Stimulated activated naive CD8-positive, alpha-beta T cell treated with anti-CD3 and anti-CD28 coated beads, Interleukin-15, Interleukin-2, amounts not matched to agents 100 U/mL and 50 U/mL, for 24 hours (primary cell): ENCODE results near the gene PRKG1.
"Not testable (repeated sequence)": the region's sequence is repeated elsewhere in the genome, so short reads cannot be mapped to it uniquely, and the experiment has no call there.

Source experiments
- ATAC-seq: fragments of 150-1000 bp; cut with Tn5 transposase; one replicate; pipeline ENCODE4 v1.10.0; 2021
- DNase-seq: peaks from one replicate; pipeline ENCODE4 v3.0.0; 2021

Gene PRKG1

DNA sequence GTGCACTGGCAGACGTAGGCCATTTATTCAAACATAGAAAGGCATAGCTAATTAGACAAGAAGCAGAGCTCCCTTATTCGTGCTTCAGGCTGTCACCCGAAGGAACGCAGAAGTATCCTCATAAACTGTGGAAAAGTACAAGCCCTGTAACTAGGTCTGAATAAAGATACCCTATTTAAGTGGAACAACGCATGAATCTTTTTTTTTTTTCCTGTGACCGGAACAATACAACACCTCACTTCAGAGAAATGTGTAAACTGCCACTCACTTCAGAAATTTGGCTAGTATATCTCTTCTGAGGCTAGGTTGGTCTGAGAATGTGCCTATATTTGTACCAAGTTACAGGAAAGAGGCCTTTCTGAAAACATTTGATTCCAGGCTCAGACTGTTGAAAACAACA is 633.1 kb downstream of the PRKG1 start:
- no peak for ATAC-seq

DNA sequence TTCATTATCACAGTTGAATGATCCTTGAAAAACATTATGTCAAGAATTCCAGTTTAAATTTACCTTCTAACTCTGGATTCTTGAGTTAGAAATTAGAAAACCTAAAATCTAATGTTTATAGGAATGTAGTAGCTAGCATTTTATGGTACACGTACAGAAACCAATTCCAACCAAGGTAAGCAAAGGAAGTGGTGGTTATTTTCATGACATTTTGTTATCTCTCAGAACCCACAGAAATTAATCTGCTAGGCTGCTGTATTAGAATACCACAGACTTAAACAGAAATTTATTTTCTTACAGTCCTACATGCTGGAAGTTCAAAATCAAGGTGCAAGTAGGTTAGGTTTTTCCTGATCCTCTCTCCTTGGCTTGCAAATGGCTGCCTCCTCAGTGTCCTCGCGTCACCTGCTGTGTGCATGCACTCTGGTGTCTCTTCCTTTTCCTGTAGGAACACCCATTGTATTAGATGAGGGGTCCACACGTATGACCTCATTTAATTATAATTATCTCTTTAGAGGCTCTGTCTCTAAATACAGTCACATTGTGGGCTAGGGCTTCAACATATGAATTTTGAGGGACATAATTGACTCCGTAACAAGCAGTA is 633.6 kb downstream of the PRKG1 start:
- no peak for ATAC-seq

More for the DNA sequence above, 633.1 kb downstream of the PRKG1 start:
- no peak for DNase-seq

DNA sequence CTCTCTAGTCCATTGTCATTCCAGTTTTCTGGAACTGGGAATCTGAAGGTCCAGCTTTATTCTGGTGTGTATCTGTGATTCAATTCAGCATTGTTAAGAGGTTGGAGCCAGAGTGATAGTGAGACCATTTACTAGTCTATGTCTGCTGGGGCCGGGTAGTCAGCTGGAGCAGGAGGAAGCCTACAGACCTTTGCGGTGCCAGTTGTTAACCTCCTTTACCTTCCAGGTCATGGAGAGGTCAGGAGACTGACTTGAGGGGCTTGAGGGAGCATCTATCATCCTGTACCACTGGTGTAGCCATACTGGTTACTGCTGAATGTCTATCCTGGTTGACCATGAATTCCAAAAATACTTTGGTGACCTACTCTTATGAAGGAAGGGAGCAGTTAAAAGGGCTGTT is 634.3 kb downstream of the PRKG1 start:
- no peak for DNase-seq
- peak; percentile 23 for ATAC-seq

More for the DNA sequence above, 633.6 kb downstream of the PRKG1 start:
- no peak for DNase-seq

DNA sequence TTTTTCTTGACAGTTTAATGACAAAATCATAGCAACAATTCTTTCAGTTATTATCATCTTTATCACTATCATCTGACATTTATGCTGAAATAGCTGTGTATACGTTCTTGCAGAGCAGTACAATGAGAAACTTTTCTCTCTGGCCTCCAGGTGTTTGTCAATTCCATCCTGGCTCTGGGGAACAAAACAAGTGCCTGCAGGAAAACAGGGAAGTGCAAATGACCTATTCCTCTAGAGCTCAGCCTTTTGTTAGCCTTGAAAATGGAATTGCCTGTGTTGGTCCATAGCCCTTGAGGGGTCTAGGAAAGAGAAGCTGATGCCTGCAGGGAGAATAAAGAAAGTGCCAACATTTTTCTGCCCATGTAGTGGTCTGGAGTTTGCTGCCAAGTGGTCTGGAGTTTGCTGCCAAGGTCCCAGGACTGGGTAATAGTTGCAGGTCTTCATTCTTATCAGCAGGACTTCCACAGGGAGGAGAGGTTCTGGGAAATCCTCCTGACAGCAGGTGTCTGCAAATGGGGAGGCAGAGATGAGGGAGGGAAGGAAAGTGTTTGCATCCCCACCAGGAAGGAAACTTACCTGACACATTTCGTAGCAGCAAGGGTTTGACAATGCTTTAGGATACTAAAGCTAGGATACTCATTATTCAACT is 635.2 kb downstream of the PRKG1 start:
- ATAC-seq: no peak

DNA sequence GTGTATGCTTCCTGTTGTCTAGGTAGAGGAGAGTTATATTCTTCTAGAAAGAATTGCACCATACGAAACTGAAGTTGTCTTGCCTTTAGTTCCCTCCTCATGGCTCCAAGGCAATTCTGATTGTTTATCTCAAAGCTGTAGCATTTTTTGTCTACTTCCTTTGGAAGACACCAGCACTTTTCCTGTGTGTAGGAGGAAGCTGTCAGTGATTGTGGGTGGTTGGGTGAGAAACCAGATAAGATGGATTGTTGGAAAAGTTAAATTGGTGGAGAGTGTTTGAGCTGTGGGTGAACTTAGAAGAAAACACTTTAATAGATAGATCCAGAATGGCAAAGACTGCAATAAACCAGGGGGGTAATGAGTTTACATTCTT is 637.2 kb downstream of the PRKG1 start:
- DNase-seq: no peak
- no peak for ATAC-seq

More for the DNA sequence above, 635.2 kb downstream of the PRKG1 start:
- DNase-seq: no peak

DNA sequence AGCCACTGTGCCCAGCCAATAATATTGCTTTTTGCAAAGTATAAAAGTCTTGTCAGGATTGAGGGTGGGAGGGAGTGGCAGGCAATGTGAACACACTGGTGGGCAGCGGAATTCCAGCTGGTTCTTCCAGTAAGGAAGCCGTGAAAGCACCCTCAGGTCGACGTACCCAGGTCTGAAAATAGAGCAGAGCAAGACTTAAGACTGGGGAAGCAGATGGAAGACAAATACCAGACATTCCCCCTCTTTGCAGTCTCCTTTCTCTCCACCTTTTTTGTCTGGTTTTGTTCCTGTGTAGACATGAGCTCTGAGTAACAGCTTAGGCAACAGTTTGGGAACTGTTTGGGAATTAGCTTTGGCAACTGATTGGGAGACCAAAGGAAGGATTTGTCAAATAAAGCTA is 642.7 kb downstream of the PRKG1 start:
- DNase-seq: no peak
- no peak for ATAC-seq

DNA sequence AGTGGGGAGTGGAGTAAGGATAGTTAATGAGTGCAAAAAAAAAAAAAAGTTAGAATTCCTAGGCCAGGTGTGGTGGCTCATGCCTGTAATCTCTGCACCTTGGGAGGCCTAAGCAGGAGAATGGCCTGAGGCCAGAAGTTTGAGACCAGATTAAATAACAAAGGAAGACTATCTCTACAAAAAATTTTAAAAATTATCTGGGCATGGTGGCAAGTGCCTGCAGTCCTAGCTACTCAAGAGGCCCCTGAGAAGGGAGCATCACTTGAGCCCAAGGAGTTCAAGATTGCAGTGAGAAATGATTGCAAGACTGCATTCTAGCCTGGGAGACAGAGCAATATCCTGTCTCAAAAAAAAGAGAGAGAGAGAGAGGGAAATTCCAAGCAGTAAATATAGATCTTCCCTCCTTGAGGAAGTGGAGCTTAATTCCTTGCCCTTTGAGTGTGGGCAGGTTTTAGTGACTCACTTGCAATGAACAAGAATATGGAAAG is 644.6 kb downstream of the PRKG1 start:
- DNase-seq: no peak

DNA sequence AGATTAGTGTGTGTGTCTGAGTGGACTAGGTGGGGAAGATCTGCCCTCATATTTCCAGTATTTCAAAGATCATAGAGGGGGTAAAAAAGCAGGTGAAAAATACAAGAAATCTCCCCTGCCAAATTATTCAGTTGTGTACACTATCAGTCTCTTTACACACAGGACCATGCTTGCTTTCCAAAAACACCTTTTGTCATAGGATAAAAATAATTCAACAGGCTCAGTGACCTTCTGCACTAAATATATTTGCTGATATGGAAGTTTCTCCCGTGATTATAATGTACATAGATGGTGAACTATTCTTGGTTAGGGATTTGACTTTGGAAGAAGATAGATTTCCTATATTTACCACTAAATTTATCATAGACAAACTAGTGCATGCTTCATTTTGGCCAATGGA is 649.8 kb downstream of the PRKG1 start:
- DNase-seq: no peak
- ATAC-seq: no peak

More for the DNA sequence above, 644.6 kb downstream of the PRKG1 start:
- no peak for ATAC-seq

DNA sequence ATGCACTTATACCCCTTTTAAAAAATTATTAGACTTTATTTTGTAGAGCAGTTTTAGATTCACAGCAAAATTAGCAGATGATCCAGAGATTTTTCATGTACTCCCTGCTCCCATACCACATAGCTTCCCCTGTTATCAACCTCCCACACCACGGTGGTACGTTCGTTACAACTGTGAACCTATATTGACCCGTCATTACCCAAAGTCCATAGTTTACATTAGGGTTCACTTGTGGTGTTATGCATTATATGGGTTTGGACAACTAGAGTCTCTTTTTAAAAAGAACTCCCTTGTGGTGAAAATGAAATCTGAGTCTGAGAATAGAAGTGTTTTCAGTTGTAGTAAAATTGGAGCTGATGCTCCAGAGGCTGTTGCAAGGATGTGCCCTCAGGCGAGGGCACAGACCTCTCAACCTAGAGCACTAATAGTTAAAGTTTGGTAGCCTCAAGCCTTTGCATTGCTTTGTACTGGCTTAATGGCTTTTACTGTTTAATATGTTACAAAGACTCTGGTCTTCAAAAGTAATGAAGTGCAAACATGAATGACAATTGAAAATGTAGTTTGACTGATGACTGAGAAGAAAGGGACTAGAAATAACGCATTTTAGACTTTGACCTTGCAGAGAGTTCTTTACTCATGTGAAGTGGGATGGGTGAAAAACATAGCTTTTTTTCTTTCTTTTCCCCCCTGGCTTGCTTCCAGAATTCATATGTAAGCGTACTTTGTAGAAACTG is 655.7 kb downstream of the PRKG1 start:
- DNase-seq: no peak
- no peak for ATAC-seq

DNA sequence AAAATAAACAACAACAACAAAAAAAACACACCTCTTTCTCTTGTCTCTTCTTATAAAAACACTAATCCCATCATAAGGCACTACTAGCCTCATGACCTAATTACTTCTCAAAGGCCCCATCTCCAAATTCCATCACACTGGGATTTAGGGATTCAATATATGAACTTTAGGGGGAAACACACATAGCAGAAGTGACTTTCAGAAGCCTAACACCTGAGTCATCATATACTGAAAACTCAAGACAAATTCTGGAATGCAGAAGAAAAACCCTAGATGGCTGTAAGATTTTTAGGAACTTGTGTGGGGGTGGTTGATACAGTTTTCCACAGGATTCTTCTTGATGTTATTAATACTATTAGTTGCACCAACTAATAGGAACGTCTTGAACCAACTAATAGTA is 658.8 kb downstream of the PRKG1 start:
- no peak for ATAC-seq
- no peak for DNase-seq

DNA sequence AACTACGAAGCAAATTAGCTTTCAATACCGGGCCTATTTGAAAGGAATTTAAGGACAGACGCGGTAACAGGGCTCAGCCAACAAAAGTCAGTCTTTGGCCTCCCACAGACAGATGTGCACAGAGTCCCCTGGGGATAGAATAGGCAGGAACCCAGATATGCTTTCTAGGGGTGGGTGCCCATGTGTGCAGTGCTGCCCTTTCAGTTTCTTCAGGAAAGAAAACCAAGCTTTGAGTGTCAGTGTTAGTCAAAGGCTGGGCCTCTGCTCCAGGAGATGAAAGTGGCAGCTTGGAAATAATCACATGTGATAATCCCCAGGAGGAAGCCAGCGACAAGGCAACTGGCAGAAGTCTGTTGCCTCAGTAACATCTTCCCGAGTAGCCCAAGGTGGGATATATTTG is 668.9 kb downstream of the PRKG1 start:
- ATAC-seq (no peak), DNase-seq (no peak)

DNA sequence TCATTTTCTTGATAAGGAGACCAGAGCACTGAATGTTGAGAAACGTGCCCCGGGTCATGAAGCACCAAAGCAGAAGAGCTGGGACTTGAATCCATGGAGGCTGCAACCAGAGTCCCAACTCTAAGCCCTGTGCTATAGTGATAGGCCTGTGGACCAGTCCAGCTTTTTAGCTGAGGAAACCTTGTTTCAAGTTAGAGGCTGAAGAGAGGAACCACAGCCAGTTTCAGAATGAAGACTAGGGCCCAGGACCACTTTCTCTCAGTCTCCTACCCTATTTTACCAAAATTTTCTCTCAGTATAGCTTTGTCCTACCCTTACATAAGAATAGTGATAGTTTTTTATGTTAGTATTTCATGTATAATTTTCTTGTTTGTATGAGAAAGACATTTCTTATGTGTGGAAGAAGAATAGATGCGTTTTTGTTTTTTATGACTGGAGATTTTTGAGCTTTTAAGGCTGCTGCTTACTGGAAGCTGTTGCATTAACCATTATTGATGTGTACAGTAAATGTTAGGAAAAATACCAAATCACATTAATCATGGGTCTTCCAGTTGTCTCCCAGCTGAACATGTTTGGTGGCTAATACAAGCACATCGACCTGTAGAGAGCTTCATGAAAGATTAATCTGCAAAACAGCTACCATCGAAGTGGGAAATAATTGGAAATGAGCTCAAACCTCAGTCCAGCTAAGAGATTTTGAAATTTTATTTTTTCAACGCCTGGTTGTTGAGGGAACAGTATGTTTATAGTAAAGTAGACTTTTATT is 670.1 kb downstream of the PRKG1 start:
- DNase-seq: no peak

DNA sequence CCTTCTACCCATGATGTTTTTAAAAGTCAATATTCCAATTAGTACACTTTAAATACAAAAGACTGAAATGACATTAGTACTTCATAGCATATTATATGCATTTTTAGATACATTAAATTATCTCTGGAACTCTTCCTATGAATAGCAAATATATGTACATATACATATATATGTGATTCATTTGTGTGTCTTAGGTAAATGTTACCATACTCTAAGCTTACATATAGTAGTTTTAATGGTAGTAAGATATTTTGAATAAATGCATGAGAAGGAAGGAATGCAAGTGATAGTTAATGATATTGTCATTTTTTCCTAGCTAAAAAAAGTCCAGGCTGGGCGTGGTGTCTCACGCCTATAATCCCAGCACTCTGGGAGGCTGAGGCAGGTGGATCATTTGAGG is 671.1 kb downstream of the PRKG1 start:
- ATAC-seq (no peak), DNase-seq (no peak)

More for the DNA sequence above, 670.1 kb downstream of the PRKG1 start:
- ATAC-seq: no peak

DNA sequence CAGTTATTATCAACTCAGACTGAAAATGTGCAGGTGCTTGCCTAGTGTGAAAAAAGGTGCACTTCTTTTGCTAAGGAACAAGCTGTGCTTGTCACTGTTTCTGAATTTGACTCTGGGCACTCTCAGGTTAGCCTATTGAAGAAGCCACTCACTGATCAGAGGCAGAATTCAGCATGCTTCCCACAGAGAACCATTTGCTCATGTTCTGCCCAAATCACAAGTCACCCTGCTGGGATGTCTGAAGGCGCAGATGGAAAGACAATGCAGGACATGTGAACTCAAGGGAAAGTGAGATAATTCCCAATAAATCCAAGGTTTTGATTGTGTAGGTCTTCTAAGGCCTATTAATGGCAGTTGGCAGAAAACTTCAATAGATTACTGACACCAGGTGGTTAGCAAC is 672.9 kb downstream of the PRKG1 start:
- no peak for DNase-seq
- no peak for ATAC-seq

DNA sequence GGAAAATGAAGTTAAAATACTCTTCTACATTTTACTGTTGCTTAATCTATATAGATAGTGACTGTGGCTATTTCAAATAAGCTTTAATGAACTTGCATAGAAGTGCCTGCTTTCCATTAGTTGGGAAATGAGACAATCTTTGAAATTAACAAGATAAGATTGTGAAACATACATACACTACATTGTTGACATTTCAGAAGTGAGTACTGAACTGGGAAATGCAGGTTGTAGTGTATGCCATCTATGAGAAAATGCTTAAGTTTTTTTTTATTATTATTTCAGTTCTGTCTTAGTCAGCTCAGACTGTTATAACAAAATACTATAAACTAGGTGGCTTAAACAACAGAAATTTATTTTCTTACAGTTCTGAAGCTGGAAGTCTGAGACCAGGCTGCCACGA is 674.7 kb downstream of the PRKG1 start:
- ATAC-seq: no peak
- no peak for DNase-seq

DNA sequence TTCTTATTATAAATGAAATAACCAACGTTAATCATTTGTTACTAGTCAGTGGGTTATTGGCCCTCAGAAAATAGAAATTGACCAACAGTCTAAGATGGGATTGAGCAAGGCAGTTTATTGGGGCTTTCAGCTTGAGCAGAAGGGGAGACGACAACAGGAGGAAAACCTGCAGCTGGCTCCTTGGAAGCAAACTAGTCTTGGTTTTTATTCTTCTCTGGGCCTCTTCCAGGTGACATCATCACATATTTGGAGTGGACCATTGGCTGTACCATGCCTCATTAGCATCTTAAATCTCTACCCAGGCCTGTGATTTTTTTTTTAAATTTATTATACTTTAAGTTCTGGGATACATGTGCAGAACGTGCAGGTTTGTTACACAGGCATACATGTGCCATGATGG is 684.1 kb downstream of the PRKG1 start:
- ATAC-seq (no peak), DNase-seq (no peak)

DNA sequence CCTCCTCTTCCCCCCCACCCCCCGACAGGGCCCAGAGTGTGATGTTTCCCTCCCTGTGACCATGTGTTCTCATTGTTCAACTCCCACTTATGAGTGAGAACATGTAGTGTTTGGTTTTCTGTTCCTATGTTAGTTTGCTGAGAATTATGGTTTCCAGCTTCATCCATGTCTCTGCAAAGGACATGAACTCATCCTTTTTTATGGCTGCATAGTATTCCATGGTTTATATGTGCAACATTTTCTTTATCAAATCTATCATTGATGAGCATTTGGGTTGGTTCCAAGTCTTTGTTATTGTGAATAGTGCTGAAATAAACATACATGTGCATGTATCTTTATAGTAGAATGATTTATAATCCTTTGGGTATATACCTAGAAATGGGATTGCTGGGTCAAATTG is 684.6 kb downstream of the PRKG1 start:
- not testable (repeated sequence) for DNase-seq, ATAC-seq

DNA sequence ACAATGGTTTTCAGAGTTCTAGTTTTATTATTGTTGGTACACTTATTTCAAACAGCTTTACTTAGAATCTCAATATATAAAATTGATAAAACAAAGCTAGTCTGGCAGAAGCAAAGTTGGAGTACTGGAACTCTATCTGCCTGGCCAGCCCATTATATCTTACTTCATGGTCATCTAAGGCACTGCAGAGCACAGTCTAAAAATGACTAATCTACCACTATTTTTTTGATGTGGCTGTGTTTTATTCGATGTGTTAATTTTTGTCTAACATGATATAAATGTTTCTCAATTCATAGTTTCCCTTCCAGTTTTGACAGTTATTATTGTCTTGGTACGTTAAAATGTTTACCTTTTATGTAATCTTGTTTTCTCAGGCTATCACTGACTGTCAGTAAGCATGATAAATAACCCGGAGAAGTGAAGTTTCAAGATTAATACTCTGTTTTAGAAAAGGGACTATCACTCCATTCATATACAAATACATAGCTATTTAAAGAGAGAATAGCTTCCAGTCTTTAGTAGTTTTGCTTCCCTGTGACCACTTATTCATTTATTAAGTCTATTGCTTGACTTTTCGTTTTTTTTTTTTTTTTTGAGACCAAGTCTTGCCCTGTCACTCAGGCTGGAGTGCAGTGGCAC is 685.7 kb downstream of the PRKG1 start:
- DNase-seq (no peak), ATAC-seq (no peak)

DNA sequence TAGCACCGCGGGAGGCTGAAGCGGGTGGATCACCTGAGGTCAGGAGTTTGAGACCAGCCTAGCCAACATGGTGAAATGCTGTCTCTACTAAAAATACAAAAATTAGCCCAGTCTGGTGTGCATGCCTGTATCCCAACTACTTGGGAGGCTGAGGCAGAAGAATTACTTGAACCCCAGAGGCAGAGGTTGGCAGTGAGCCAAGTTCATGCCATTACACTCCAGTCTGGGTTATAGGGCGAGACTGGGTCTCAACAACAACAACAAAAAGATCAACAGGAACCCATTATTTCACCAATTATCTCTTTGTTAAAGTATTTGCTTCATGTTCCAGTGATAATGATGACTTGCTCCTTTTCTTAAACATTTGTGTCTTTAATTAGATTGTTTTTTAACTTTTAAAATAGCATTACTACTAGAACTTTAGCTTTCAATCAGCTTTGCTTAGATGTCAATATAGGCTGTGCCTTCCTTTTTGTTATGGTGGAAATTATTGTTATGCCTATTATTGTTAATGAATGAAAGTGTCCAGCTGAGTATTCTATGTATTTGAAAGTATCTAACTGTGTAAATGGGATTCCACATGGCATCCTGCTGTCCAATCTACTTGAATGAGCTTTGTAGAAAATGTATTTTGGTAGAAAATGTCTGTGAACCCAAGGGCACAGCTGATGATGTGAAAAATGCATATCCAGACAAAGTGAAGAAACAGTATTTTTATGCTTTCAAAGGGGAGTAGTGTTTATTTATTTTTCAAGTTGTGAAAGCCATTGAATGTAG is 686.8 kb downstream of the PRKG1 start:
- ATAC-seq (no peak), DNase-seq (no peak)

DNA sequence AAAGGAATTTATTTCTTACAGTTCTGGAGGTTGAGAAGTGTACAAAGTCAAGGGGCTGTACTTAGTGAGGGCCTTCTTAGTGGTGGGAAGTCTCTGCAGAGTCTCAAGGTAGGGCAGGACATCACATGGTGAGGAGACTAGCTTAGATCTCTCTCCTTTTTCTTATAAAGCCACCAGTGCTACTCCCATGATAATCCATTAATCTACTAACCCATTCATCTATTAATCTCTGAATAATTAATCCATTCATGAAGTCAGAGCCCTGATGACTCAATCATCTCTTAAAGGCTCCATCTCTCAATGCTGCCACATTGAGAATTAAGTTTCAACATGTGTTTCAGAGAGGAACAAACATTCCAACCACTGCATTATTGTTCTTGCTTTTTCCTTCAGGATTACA is 689.5 kb downstream of the PRKG1 start:
- DNase-seq: no peak
- no peak for ATAC-seq

DNA sequence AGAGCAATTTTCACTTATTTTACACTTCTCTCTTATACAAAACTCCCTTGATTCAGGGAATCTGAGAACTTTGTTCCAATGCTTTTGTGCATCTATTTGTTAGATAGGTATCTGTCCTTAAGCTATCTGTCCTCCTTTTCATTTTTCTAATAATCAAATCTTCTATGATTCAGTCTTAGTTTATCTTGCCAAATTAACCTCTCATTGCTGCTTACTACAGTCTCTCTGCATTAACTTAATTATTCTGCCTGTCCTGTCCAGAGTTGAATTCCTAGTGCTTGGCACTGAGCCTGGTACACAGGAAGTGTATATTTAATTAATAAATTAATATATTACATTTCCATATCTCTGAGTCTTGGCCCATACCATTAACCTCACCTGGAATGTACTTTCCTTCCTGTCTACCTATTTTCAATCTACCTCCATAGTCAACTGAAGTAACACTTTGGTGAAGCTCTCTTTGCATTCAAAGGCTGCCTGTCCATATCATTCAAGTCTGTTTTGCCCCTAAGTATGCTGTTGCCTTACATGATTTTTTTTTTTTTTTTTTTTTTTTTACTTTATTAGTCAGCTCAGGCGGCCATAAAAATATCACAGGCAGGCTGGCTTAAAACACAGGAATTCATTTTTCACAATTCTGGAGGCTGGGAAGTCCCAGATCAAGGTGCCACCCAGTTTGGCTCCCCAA is 691.1 kb downstream of the PRKG1 start:
- DNase-seq: no peak
- ATAC-seq: no peak
